ENCODE measurements around the gene ZNF513.
A peak's percentile ranks its signal among the peaks of the same experiment; 100 is the strongest.

Gene ZNF513

DNA sequence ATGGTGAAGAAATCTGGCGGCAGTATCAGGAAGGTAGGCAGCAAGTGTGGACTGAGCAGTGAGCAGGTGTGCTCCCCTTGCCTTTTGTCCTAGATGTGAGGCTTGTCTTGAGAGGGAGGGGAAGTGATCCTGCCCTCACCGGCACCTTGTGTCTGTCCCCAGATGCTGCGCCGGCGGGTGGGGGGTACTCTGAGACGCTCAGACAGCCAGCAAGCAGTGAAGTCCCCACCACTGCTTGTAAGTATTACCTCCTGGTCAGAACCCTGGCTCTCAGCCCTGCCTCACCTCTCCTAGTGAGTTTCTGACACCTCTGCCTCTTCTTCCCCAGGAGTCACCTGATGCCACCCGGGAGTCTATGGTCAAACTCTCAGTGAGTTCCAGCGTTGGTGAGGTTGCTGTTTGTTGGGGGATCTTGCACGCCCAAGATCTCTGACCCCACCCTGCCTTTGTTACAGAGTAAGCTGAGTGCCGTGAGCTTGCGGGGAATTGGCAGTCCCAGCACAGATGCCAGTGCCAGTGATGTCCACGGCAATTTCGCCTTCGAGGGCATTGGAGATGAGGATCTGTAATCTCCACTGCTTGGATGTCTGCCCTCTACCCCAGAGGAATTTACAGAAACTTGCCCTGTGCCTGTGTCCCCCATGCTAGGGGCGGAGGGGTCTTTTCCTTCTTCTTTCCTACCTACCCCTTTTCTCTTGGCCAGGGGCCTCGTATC, 4.2 kb downstream of the ZNF513 start:
- Mint-ChIP-seq H3K27me3 (no peaks in the 10 kb centered on the region), H3K9me3 (ENCODE audit: low read depth) (no peaks in the 10 kb centered on the region), H3K27ac (no peak overlapping the region), H3K4me1 (ENCODE audit: low read depth) (peaks cover 32% of the 10 kb centered on the region), H3K36me3 (peaks cover 5% of the 10 kb centered on the region), H3K4me3 (no peak overlapping the region)

- peaks cover 30% of the 10 kb centered on the region for H3K4me1 Mint-ChIP-seq (ENCODE audit: low read depth)
- no peaks in the 10 kb centered on the region for H3K9me3 Mint-ChIP-seq (ENCODE audit: low read depth)
- H3K27me3 Mint-ChIP-seq: no peaks in the 10 kb centered on the region
- peaks cover 8% of the 10 kb centered on the region for H3K36me3 Mint-ChIP-seq
- no peak overlapping the region for H3K4me3 Mint-ChIP-seq
- no peak overlapping the region for H3K27ac Mint-ChIP-seq
These were observed 4.9 kb downstream of the ZNF513 start for GRCh38 chr2:27375513-27376099.

- H3K27ac Mint-ChIP-seq: no peak overlapping the region
- no peaks in the 10 kb centered on the region for H3K9me3 Mint-ChIP-seq (ENCODE audit: low read depth)
- H3K4me1 Mint-ChIP-seq (ENCODE audit: low read depth): peaks cover 30% of the 10 kb centered on the region
- no peaks in the 10 kb centered on the region for H3K27me3 Mint-ChIP-seq
- H3K4me3 Mint-ChIP-seq: no peak overlapping the region
- H3K36me3 Mint-ChIP-seq: peaks cover 15% of the 10 kb centered on the region
These were observed 7.0 kb downstream of the ZNF513 start for GRCh38 chr2:27373567-27373966.

DNA sequence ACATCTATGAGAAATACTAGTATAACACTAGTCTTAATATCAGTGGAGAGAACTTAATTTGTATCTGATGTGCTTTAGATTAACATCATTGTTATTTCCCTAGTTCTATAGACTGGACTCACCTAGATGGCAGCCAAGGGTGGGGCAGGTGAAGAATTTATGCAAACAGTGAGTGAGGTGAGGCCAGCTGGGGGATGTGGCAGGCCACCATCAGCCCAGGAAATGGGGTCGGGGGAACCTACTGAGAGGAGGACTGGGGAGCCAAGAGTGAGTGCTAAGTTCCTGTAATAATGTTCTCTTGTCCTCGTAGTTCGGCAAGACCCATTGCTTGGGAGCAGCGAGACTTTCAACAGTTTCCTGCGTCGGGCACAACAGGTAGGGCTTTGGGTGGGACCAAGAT, 7.6 kb downstream of the ZNF513 start:
- Mint-ChIP-seq H3K9me3 (ENCODE audit: low read depth) (no peaks in the 10 kb centered on the region), H3K27ac (peak overlapping the region; percentile 99), H3K27me3 (no peaks in the 10 kb centered on the region), H3K4me1 (ENCODE audit: low read depth) (peaks cover 35% of the 10 kb centered on the region), H3K36me3 (peaks cover 17% of the 10 kb centered on the region), H3K4me3 (peak overlapping the region; percentile 100)

GRCh38 chr2:27370816-27371620, 9.5 kb downstream of the ZNF513 start:
- H3K4me1 Mint-ChIP-seq (ENCODE audit: low read depth): peaks cover 38% of the 10 kb centered on the region
- no peaks in the 10 kb centered on the region for H3K9me3 Mint-ChIP-seq (ENCODE audit: low read depth)
- H3K27ac Mint-ChIP-seq: peak overlapping the region; percentile 99
- H3K27me3 Mint-ChIP-seq: no peaks in the 10 kb centered on the region
- peaks cover 17% of the 10 kb centered on the region for H3K36me3 Mint-ChIP-seq
- peak overlapping the region; percentile 100 for H3K4me3 Mint-ChIP-seq

- peaks cover 38% of the 10 kb centered on the region for H3K4me1 Mint-ChIP-seq (ENCODE audit: low read depth)
- peak within 1 kb of the TSS; percentile 100 for H3K27ac Mint-ChIP-seq
- H3K4me3 Mint-ChIP-seq: peak within 1 kb of the TSS; percentile 100
- peaks cover 17% of the 10 kb centered on the region for H3K36me3 Mint-ChIP-seq
- no peaks in the 10 kb centered on the region for H3K27me3 Mint-ChIP-seq
- H3K9me3 Mint-ChIP-seq (ENCODE audit: low read depth): no peaks in the 10 kb centered on the region
These were observed 10.3 kb downstream of the ZNF513 start, which contains the start of the genes EIF2B4 and SNX17 for GRCh38 chr2:27370026-27370815. TSS of gene EIF2B4 (minus strand) at chr2:27370338. CDS start at chr2:27370314, 24 bp downstream. TSS of gene SNX17 (plus strand) at chr2:27370616. CDS start at chr2:27370744, 128 bp downstream.

DNA sequence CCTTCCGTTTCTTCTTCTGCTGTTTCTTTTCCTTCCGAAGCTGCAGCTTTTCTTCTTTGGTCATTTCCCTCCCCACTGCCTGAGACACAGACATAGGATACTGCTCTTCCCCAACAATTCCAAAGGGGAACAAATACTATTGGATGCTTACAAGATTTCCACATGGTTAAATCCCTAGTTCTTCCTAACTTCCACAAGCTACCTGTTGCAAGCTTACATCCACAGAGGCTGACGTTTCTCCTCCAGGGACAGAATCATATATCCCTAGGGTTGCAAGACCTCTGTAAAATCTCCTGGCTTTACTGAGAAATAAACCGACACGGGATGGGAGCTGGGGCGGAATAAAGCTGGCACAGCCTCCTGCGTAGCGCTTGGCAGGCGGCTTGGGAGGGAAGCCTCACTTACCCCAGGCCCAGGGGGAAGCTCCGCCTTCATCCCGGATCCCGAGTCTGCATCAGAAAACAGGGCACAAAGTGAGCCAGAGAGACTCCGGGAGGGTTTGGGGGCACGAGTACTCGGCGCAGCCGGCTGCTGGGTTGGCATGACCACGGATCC, 11.0 kb downstream of the ZNF513 start:
- peak overlapping the region; percentile 88 for H3K27ac Mint-ChIP-seq
- H3K4me1 Mint-ChIP-seq (ENCODE audit: low read depth): peaks cover 36% of the 10 kb centered on the region
- peaks cover 17% of the 10 kb centered on the region for H3K36me3 Mint-ChIP-seq
- peak overlapping the region; percentile 100 for H3K4me3 Mint-ChIP-seq
- no peaks in the 10 kb centered on the region for H3K27me3 Mint-ChIP-seq
- H3K9me3 Mint-ChIP-seq (ENCODE audit: low read depth): no peaks in the 10 kb centered on the region

DNA sequence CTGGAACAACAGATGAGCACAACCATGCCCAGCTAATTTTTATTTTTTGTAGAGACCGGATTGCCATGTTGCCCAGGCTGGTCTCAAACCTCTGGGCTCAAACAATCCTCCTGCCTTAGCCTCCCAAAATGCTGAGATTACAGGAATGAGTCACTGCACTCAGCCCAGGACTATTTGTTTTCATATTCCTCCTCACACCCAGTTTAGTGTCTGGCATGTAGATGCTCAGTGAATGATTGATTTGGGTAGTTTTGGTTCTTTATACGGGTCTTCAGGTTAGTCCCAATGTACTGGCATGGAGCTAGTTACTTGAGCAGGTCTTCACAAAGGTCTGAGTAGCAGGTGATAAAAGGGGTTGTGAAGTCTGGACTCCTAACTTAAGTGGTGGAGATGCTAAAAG, 16.6 kb downstream of the ZNF513 start:
- H3K27ac Mint-ChIP-seq: no peak overlapping the region
- H3K4me3 Mint-ChIP-seq: no peak overlapping the region
- H3K4me1 Mint-ChIP-seq (ENCODE audit: low read depth): peaks cover 10% of the 10 kb centered on the region

DNA sequence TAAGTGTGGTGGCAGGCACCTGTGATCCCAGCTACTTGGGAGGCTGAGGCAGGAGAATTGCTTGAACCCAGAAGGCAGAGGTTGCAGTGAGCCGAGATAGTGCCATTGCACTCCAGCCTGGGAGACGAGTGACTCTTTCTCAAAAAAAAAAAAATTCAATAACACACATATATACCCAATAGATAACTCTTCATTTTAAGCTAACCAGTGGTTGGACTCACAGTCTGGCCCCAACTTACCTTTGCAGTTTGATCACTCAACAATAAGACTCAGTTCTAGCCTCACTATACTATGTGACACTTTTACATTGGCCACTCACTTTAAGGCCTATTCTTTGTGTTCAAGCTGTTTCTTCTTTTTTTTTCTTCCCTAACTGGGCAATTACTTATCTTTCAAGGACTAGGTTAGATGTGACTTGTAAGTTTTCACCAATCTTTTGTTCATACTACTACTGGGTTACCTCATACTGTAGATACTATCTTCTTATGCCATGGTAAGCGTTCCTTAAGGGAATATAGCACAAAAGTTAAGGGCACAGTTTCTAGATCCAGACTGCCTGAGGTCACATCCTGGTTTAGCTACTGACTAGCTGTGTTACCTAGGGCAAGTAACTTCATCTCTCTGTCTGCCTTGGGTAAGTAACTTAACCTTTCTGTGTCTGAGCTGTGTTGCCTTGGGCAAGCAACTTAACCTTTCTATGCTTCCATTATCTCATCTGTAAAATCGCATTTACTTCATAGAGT, 17.7 kb downstream of the ZNF513 start:
- H3K27me3 Mint-ChIP-seq: no peaks in the 10 kb centered on the region
- H3K4me3 Mint-ChIP-seq: no peak overlapping the region
- H3K27ac Mint-ChIP-seq: peak overlapping the region; percentile 16
- peaks cover 3% of the 10 kb centered on the region for H3K36me3 Mint-ChIP-seq
- no peaks in the 10 kb centered on the region for H3K9me3 Mint-ChIP-seq (ENCODE audit: low read depth)
- H3K4me1 Mint-ChIP-seq (ENCODE audit: low read depth): peaks cover 10% of the 10 kb centered on the region

More for the DNA sequence above, 16.6 kb downstream of the ZNF513 start:
- no peaks in the 10 kb centered on the region for H3K9me3 Mint-ChIP-seq (ENCODE audit: low read depth)
- peaks cover 5% of the 10 kb centered on the region for H3K36me3 Mint-ChIP-seq
- no peaks in the 10 kb centered on the region for H3K27me3 Mint-ChIP-seq

- peak within 1 kb of the TSS; percentile 100 for H3K27ac Mint-ChIP-seq
- peak within 1 kb of the TSS; percentile 99 for H3K4me3 Mint-ChIP-seq
- no peaks in the 10 kb centered on the region for H3K9me3 Mint-ChIP-seq (ENCODE audit: low read depth)
- H3K4me1 Mint-ChIP-seq (ENCODE audit: low read depth): peaks cover 51% of the 10 kb centered on the region
- no peaks in the 10 kb centered on the region for H3K36me3 Mint-ChIP-seq
- H3K27me3 Mint-ChIP-seq: no peaks in the 10 kb centered on the region
These were observed 24.0 kb downstream of the ZNF513 start, which contains the start of gene GTF3C2 for GRCh38 chr2:27356382-27357181. TSS of gene GTF3C2 (minus strand) at chr2:27356764. CDS start at chr2:27343554, 13,210 bp downstream.

DNA sequence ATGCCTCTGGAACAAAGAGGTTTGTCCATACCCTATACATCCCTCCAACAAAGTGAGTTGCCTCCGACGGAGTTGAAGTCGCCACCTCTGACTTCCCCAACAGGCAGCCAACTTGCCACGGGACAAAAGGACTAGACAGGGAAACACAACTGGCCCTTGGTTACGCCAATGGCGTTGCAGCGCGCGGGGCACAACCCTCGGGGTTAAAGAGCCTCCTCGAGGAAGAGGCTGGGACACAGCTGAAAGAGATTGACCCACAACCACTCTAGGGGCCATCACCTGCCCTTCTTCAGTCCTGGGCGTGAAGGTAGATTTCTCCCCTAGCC, 24.5 kb downstream of the ZNF513 start:
- Mint-ChIP-seq H3K27me3 (no peaks in the 10 kb centered on the region), H3K36me3 (no peaks in the 10 kb centered on the region), H3K9me3 (ENCODE audit: low read depth) (no peaks in the 10 kb centered on the region), H3K4me1 (ENCODE audit: low read depth) (peaks cover 55% of the 10 kb centered on the region), H3K27ac (peak overlapping the region; percentile 100), H3K4me3 (peak overlapping the region; percentile 99)

DNA sequence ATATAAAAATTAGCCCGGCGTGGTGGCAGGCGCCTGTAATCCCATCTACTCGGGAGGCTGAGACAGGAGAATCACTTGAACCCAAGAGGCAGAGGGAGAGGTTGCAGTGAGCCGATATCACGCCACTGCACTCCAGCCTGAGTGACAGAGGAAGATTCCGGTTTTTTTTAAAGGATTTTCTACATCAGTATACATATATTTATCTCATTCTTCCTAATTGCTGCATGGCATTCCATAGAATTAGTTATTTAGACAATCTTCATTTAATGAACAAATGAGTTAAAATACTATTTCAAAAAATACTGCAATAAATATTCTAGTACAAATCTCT, 26.0 kb downstream of the ZNF513 start:
- Mint-ChIP-seq H3K27ac (no peak overlapping the region), H3K4me3 (peak overlapping the region; percentile 99), H3K4me1 (ENCODE audit: low read depth) (peaks cover 60% of the 10 kb centered on the region), H3K27me3 (no peaks in the 10 kb centered on the region), H3K9me3 (ENCODE audit: low read depth) (no peaks in the 10 kb centered on the region), H3K36me3 (no peaks in the 10 kb centered on the region)
